ENCODE data around the gene SARS2. TPM values are rescaled to one million over a fixed set of nuclear protein-coding genes. Genes with fewer than 3 reads are reported as not detected.

Gene SARS2
- total RNA-seq, 1 experiment from 2014 or later = 57.4 TPM

- no peaks in the 10 kb centered on the region for H3K9me3 Mint-ChIP-seq
- Histone ChIP-seq H2BK120ac (ENCODE audit: low read depth, low read length, poor library complexity, severe bottlenecking) (no peak overlapping the region), H4K5ac (ENCODE audit: insufficient read length, low read depth, low read length) (no peak overlapping the region), H3K18ac (ENCODE audit: insufficient read length, low read depth, low read length) (no peak overlapping the region), H2AK5ac (ENCODE audit: insufficient read length, low read length) (no peak overlapping the region), H4K20me1 (ENCODE audit: control insufficient read depth, insufficient read depth, insufficient read length) (no peaks in the 10 kb centered on the region), H3K79me2 (ENCODE audit: insufficient read depth, low read length) (no peaks in the 10 kb centered on the region), H2AFZ (ENCODE audit: low read length) (no peak overlapping the region), H2BK15ac (ENCODE audit: low read depth, low read length) (no peak overlapping the region), H3K23me2 (ENCODE audit: insufficient read length, low read depth, low read length, poor library complexity, severe bottlenecking) (no peaks in the 10 kb centered on the region), H3K79me1 (ENCODE audit: insufficient read depth, low read depth, low read length, poor library complexity, severe bottlenecking) (no peaks in the 10 kb centered on the region), H3K9me3 (ENCODE audit: control insufficient read depth, low read depth, low read length) (no peaks in the 10 kb centered on the region), H3K4ac (ENCODE audit: low read depth, low read length) (no peak overlapping the region), H3K4me2 (ENCODE audit: insufficient read depth, insufficient read length, low read length) (peak overlapping the region; percentile 20), H2BK5ac (ENCODE audit: insufficient read length, low read length) (no peak overlapping the region), H3K9ac (ENCODE audit: extremely low read depth, insufficient read length, low read length) (no peak overlapping the region), H3K27me3 (ENCODE audit: insufficient read depth, low read length) (no peaks in the 10 kb centered on the region; the same call in 1 of the 2 replicates), H2BK20ac (ENCODE audit: low read depth, low read length, poor library complexity, severe bottlenecking) (no peak overlapping the region), H3K27ac (ENCODE audit: insufficient read length, low read depth, low read length) (no peak overlapping the region), H3K23ac (ENCODE audit: insufficient read length, low read depth, low read length) (no peak overlapping the region), H2BK12ac (ENCODE audit: insufficient read length, low read depth, low read length) (no peak overlapping the region), H4K91ac (ENCODE audit: insufficient read length, low read depth, low read length) (no peak overlapping the region), H3T11ph (ENCODE audit: low read length) (no peak overlapping the region), H4K8ac (replicated peaks; ENCODE audit: insufficient read length, low read depth, low read length) (no peak overlapping the region), H3K56ac (ENCODE audit: insufficient read length, low read depth, low read length) (no peak overlapping the region), H3K4me1 (ENCODE audit: insufficient read depth, low read length) (no peaks in the 10 kb centered on the region; the same call in 1 of the 2 replicates), H3K14ac (ENCODE audit: insufficient read depth, low read length) (no peak overlapping the region)
- peaks cover 12% of the 10 kb centered on the region for H3K27me3 Mint-ChIP-seq (ENCODE audit: low read depth)
- peak; percentile 84 for DNase-seq
- peaks cover 14 to 19% of the 10 kb centered on the region in 2 experiments for H3K4me1 Mint-ChIP-seq
- no peak overlapping the region for H3K27ac Mint-ChIP-seq
- peak overlapping the region; percentile 64 to 75 for H3K4me3 Mint-ChIP-seq
- H3K36me3 Mint-ChIP-seq (ENCODE audit: insufficient read depth in 1 of 3, low read depth in 3 of 3) = no peaks in the 10 kb centered on the region; a peak in 1 of 7 replicates
- TF ChIP-seq, protein P1, sequence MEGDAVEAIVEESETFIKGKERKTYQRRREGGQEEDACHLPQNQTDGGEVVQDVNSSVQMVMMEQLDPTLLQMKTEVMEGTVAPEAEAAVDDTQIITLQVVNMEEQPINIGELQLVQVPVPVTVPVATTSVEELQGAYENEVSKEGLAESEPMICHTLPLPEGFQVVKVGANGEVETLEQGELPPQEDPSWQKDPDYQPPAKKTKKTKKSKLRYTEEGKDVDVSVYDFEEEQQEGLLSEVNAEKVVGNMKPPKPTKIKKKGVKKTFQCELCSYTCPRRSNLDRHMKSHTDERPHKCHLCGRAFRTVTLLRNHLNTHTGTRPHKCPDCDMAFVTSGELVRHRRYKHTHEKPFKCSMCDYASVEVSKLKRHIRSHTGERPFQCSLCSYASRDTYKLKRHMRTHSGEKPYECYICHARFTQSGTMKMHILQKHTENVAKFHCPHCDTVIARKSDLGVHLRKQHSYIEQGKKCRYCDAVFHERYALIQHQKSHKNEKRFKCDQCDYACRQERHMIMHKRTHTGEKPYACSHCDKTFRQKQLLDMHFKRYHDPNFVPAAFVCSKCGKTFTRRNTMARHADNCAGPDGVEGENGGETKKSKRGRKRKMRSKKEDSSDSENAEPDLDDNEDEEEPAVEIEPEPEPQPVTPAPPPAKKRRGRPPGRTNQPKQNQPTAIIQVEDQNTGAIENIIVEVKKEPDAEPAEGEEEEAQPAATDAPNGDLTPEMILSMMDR (conservative IDR thresholded peaks at IDR 0.05) = peak; percentile 87
- 100% methylated on average over 8 of the region's 62 CpGs for WGBS (ENCODE audit: extremely low coverage, insufficient read length, low lambda C conversion rate)
Measured at GRCh38 chr19:38869836-38870607, 60.5 kb downstream of the SARS2 start.
